NT2/D1 (cell line): ENCODE measurements around the gene MEIOB.

Experiments used
- DNase-seq: peaks from one replicate; pipeline ENCODE4 v3.0.0-alpha.2; 2011; ENCODE audit warnings: low read depth, low spot score
- H3K27me3 ChIP-seq: 2 replicates; pipeline ENCODE4 v1.6.0; 2011; ENCODE audit warnings: mild to moderate bottlenecking; ENCODE audit not compliant: insufficient read length, insufficient read depth
- H3K36me3 ChIP-seq: 2 replicates; pipeline ENCODE4 v1.6.1; 2011; ENCODE audit warnings: mild to moderate bottlenecking, low read length, mixed read lengths; ENCODE audit not compliant: insufficient read depth, insufficient read length
- H3K4me1 ChIP-seq: 2 replicates; pipeline ENCODE4 v1.5.1; 2011; ENCODE audit not compliant: insufficient read depth, insufficient read length
- H3K4me3 ChIP-seq: 2 replicates; pipeline ENCODE4 v1.5.1; 2011; ENCODE audit warnings: low read depth; ENCODE audit not compliant: insufficient read length
- H3K9ac ChIP-seq: 2 replicates; pipeline ENCODE4 v1.6.0; 2011; ENCODE audit warnings: low read depth; ENCODE audit not compliant: insufficient read length
- H3K9me3 ChIP-seq: 2 replicates; pipeline ENCODE4 v1.5.1; 2011; ENCODE audit warnings: mild to moderate bottlenecking, low read length; ENCODE audit not compliant: insufficient read depth
- SUZ12 ChIP-seq: IDR thresholded peaks from 2 replicates; pipeline ENCODE4 v1.6.1; 2011; ENCODE audit not compliant: insufficient read length, insufficient read depth; ENCODE audit errors: extremely low read depth
- YY1 ChIP-seq: IDR thresholded peaks from 2 replicates; pipeline ENCODE4 v1.6.1; 2011; ENCODE audit not compliant: insufficient read length, insufficient read depth
- ZNF274 ChIP-seq: IDR thresholded peaks from 2 replicates; pipeline ENCODE4 v1.6.1; 2011; ENCODE audit warnings: mild to moderate bottlenecking, low read depth, low read length

The MEIOB gene

GRCh38 chr16:1917056-1917664 lies 45.2 kb upstream of the MEIOB start:
- peak overlapping the region; percentile 74 for H3K9ac ChIP-seq
- H3K4me3 ChIP-seq, result no peak overlapping the region
- DNase-seq, result no peak
- H3K36me3 ChIP-seq, result no peaks in the 10 kb centered on the region
- TF ChIP-seq YY1 (no peak), SUZ12 (no peak), ZNF274 (no peak)
- H3K27me3 ChIP-seq, result peaks cover 51% of the 10 kb centered on the region
- H3K4me1 ChIP-seq, result peaks cover 44% of the 10 kb centered on the region
- no peaks in the 10 kb centered on the region for H3K9me3 ChIP-seq

GRCh38 chr16:1916640-1916990 lies 44.7 kb upstream of the MEIOB start:
- DNase-seq, result no peak
- TF ChIP-seq ZNF274 (no peak), YY1 (no peak), SUZ12 (no peak)
- H3K9ac ChIP-seq, result no peak overlapping the region
- no peaks in the 10 kb centered on the region for H3K9me3 ChIP-seq
- no peaks in the 10 kb centered on the region for H3K36me3 ChIP-seq
- H3K4me1 ChIP-seq, result peaks cover 46% of the 10 kb centered on the region
- peaks cover 49% of the 10 kb centered on the region for H3K27me3 ChIP-seq
- no peak overlapping the region for H3K4me3 ChIP-seq

- no peaks in the 10 kb centered on the region for H3K9me3 ChIP-seq
- peaks cover 46% of the 10 kb centered on the region for H3K4me1 ChIP-seq
- H3K36me3 ChIP-seq, result no peaks in the 10 kb centered on the region
- no peak overlapping the region for H3K4me3 ChIP-seq
- H3K27me3 ChIP-seq, result peaks cover 42% of the 10 kb centered on the region
- no peak for TF ChIP-seq YY1
- TF ChIP-seq ZNF274, result no peak
- TF ChIP-seq SUZ12, result no peak
- no peak overlapping the region for H3K9ac ChIP-seq
- DNase-seq, result no peak
Measured at GRCh38 chr16:1915732-1916639, 44.0 kb upstream of the MEIOB start.

- TF ChIP-seq SUZ12 (no peak), ZNF274 (no peak), YY1 (no peak)
- Histone ChIP-seq H3K9ac (peak overlapping the region; percentile 24), H3K9me3 (no peaks in the 10 kb centered on the region), H3K36me3 (no peaks in the 10 kb centered on the region), H3K4me1 (peaks cover 45% of the 10 kb centered on the region), H3K4me3 (no peak overlapping the region), H3K27me3 (peaks cover 32% of the 10 kb centered on the region)
- DNase-seq, result no peak
Measured at GRCh38 chr16:1914988-1915387, 43.0 kb upstream of the MEIOB start.

GRCh38 chr16:1914084-1914608 lies 42.2 kb upstream of the MEIOB start:
- peaks cover 24% of the 10 kb centered on the region for H3K27me3 ChIP-seq
- no peak overlapping the region for H3K9ac ChIP-seq
- no peaks in the 10 kb centered on the region for H3K9me3 ChIP-seq
- no peaks in the 10 kb centered on the region for H3K36me3 ChIP-seq
- peaks cover 46% of the 10 kb centered on the region for H3K4me1 ChIP-seq
- DNase-seq, result no peak
- no peak overlapping the region for H3K4me3 ChIP-seq
- TF ChIP-seq SUZ12 (no peak), ZNF274 (no peak), YY1 (no peak)

GRCh38 chr16:1913327-1914083 lies 41.5 kb upstream of the MEIOB start:
- no peak for TF ChIP-seq SUZ12
- TF ChIP-seq ZNF274, result no peak
- TF ChIP-seq YY1, result no peak
- Histone ChIP-seq H3K9ac (no peak overlapping the region), H3K27me3 (peaks cover 18% of the 10 kb centered on the region), H3K36me3 (no peaks in the 10 kb centered on the region), H3K9me3 (no peaks in the 10 kb centered on the region), H3K4me1 (peaks cover 45% of the 10 kb centered on the region), H3K4me3 (no peak overlapping the region)
- no peak for DNase-seq

- TF ChIP-seq YY1 (no peak), SUZ12 (no peak), ZNF274 (no peak)
- Histone ChIP-seq H3K27me3 (peaks cover 8% of the 10 kb centered on the region), H3K4me1 (peaks cover 47% of the 10 kb centered on the region), H3K9ac (no peak overlapping the region), H3K4me3 (no peak overlapping the region), H3K9me3 (no peaks in the 10 kb centered on the region), H3K36me3 (no peaks in the 10 kb centered on the region)
- DNase-seq, result no peak
Measured at GRCh38 chr16:1912215-1912543, 40.2 kb upstream of the MEIOB start.
